Activated gamma-delta T cell (primary cell): Measurements from ENCODE around the gene CDK3.
"Not testable (repeated sequence)": the region's sequence is repeated elsewhere in the genome, so short reads cannot be mapped to it uniquely, and the experiment has no call there.

ENCODE experiments used
- DNase-seq: peaks from one replicate; lab custom pipeline; 2025; lab: John Stamatoyannopoulos, UW

CDK3 gene

DNA sequence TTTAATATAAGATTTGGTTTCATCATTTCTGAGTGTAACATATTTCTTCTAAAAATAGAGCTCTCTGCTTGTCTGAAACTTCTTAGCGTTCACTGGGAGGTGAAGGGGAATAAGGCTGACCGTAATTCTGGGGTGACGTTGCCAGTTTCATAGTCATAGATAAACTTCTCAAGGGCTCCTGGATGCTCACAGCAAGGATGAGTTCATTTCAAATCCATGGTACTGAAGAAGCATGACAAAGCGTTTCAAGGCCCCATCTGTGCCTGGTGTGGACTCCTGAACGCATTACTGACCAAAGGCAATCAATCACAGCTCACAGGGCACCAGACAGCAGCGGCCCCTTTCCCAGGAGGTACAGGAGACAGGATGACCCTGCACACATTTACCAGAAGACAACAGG, 38.5 kb downstream of the CDK3 start:
- DNase-seq, result no peak

GRCh38 chr17:76040376-76040775, 39.7 kb downstream of the CDK3 start:
- DNase-seq, result no peak

GRCh38 chr17:76042868-76043267, 42.2 kb downstream of the CDK3 start:
- not testable (repeated sequence) for DNase-seq

GRCh38 chr17:76044475-76045007, 43.9 kb downstream of the CDK3 start:
- not testable (repeated sequence) for DNase-seq

DNA sequence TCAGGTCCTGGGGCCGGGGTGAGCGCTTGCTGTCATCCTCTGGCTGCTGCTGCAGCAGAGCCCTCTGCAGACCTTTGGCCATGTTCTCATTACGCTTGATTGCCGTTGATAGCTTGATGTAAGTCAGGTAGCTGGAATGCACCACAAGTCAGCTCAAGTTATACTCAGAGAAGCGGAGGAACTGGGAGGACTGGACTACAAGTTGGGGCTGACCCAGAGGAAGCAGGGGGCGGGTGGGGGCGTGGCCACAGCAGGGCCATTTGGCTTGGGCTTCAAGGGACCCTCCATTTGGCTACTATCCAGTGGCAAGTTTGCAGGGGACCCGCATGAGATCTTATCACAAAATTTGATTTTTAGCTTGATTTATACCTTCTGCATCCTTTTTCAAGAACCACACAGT, 45.4 kb downstream of the CDK3 start:
- no peak for DNase-seq

GRCh38 chr17:76048025-76048605, 47.5 kb downstream of the CDK3 start:
- no peak for DNase-seq

DNA sequence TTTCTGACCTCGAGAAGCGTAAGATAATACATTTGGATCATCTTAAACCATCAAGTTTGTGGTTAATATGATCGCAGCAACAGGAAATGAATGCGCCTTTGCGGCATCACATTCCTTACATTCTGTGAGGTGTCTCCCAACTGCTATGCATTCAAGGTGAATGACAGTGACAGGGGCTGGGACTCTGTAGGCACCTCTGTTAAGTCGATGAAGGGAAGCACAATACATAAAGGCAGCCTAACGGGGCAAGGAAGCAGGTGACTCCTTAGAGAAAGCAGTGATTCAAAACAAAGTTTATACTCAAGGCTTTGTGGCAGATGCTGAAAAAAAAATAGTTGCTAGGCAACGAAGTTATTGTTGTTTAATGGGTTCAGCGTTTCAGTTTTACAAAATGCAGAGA, 48.1 kb downstream of the CDK3 start:
- DNase-seq, result no peak

DNA sequence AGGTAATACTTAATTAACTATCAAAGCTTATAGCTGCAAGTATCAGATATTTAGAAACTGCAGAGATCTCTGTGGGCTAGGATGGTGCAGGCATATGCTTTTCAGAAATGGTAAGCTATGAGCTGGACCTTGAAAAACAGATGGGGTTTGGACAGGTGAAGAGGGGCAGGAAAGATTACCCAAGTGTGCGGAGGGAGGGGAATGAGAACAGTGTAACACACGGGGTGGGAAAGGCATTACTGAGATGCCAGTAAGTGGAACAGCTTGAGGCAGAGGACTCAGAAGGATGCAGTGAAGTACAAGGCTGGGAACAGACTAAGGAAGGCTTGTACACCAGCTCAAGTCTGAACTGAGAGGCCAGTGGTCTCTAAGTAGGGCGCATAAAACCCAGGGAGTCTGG, 48.6 kb downstream of the CDK3 start:
- no peak for DNase-seq

DNA sequence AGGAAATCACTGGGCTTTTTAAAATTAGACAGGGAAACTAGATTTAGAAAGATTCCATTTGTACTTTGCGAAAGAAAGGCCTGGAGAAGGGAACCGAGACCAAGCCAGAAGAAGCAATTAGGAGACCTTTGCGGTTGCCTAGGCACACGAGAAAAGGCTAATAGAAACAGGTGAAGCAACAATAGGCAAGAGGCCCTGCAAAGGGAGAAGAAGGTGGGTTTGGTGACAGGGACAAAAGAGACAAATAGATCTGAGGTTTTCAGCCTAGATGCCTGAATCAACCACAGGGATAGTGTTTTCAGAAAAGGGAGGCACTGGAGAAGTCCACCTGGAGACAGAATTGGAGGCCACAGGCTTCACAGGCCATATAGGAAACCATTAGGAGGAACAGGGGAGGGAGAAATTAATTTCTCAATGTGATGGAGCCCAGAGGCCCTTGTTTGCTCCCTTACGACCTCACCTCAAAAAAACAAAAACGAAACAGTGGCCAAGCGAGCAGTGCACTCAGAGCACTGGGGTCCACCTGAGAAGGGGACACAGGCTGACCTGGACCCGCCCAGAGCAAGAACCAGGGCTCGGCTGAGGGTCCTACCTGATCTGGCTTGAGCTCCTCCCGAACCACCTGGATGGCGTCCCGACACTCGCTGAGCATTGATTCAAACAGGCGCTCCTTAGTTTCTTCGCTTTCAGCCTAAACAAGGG, 49.3 kb downstream of the CDK3 start:
- no peak for DNase-seq

DNA sequence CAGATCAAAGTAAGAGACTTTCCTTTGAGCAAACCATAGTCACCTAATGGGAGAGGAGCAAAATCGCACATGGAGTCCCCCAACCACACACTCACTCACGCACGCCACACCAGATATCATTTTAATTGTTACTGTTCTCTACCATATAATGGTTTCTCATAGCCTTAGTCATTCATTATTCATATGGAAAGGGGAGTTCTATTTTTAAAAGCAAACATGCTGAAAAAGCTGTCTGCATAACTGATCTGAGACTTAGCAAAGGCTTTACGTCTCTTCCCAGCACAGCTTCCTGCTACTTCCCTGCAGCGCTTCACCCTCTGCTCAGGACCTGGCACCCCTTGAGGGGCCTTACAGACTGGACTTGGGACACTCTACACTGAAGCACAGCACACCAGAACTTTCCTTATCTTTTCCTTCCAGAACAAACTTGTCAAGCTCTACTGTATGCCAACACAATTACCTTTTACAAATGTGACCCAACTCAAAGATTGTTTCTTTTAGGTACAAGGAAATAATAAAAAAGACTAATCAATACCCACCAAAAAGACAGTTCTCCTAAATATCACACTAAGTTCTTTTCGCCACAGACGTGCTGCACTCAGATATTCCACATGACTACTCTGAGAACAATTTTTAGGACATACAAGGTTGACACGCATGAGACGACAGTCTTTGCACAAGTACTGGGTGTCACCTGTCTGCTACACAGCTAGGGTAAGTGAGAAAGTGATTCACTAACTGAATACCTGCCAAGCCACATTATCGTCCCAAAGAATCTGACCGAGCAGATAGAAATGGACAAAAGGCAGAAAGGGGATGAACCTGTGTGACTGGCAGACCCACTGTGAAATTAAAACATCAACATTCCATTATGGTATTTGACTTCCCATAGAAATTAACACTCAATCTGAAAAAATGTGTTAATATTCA, 50.1 kb downstream of the CDK3 start:
- no peak for DNase-seq

DNA sequence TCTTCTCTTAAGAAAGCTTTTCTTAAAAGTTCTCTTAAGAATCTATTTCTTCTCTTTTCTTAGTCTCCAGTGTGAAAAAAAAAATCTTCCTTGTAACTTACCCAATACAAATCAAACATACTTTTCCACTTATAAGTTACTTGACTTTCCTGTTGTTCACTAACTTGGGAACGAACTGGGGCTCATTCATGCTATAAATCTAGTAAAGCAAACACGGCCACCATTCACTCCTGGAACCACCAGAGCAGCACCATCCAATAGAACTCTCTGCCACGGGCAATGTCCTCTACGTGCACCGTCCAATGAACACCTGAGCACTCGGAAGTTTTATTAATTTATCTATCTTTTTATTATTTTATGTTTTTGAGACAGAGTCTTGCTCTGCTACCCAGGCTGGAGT, 50.9 kb downstream of the CDK3 start:
- no peak for DNase-seq

- DNase-seq, result no peak
Measured at GRCh38 chr17:76053246-76054111, 52.8 kb downstream of the CDK3 start.

DNA sequence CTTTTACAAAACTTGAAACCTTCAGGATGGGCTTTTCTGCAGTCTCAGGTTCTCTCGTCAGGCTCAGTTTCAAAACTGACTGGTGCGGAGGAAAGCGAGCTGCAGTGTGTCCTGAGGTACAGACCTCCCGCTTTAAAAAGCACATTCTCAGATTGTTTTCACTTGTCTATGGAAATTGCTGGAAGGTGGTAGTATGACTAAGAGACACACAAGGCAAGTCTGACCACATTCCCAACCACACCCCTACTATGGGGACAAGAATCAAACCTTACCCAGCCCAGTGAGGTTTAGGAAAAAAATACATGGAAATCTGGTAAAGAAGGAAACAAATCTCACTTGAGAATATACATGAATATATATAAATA, 53.4 kb downstream of the CDK3 start:
- DNase-seq, result no peak
